ENCODE data around the gene VAT1L. TPM values are rescaled to one million over a fixed set of nuclear protein-coding genes. Genes with fewer than 3 reads are reported as not detected.

Gene VAT1L
- total and polyA plus RNA-seq, 2 donors (not counting 1 experiment from before 2014, with no cell fraction given), result not detected

DNA sequence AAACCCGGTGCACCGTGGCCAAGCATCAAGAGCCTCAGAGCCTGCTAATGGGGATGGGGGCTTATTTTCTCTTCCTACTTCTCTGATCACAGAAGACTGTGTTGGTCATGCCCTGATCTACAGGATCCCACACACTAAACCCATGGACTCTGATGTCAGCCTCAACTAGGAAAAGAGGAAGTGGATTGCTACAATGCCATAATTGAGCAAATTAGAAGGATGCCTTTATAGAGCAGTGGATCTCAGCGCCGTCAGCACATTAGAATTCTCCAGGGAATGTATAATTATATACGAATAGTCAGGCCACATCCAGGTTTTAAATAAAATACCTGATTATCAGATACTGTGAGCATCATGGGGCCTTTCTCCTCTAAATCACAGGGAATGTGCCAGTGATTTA is 64.8 kb downstream of the VAT1L start:
- POLR2A ChIA-PET, result no interaction called here
- Histone ChIP-seq H2AFZ (ENCODE audit: insufficient read depth, low read depth, low read length, poor library complexity, severe bottlenecking) (no peak overlapping the region), H3K27me3 (replicated peaks in 1 of 4; ENCODE audit: control extremely low read depth in 1 of 4, control insufficient read depth in 3 of 4, insufficient read depth in 4 of 4, low read length in 3 of 4) (no peaks in the 10 kb centered on the region), H3K9ac (ENCODE audit: low read length) (no peak overlapping the region), H3K4me1 (ENCODE audit: control insufficient read depth in 2 of 2, insufficient read depth in 2 of 2, low read length in 2 of 2) (no peaks in the 10 kb centered on the region), H3K79me2 (ENCODE audit: control insufficient read depth, insufficient read depth, low read length) (no peaks in the 10 kb centered on the region), H3K9me3 (ENCODE audit: control extremely low read depth in 1 of 3, control insufficient read depth in 2 of 3, insufficient read depth in 1 of 3, low read length in 2 of 3) (no peaks in the 10 kb centered on the region), H3K36me3 (replicated peaks in 1 of 2; ENCODE audit: control extremely low read depth in 1 of 2, control insufficient read depth in 1 of 2, extremely low read depth in 1 of 2, insufficient read depth in 2 of 2, low read length in 1 of 2) (no peaks in the 10 kb centered on the region), H4K20me1 (ENCODE audit: control insufficient read depth, insufficient read depth, low read length, poor library complexity, severe bottlenecking) (no peaks in the 10 kb centered on the region), H3K4me3 (ENCODE audit: control extremely low read depth in 1 of 5, extremely low read depth in 1 of 5, insufficient read depth in 1 of 5, low read depth in 2 of 5, low read length in 4 of 5) (no peak overlapping the region), H3K27ac (ENCODE audit: low read length in 2 of 2) (no peak overlapping the region), H3K4me2 (replicated peaks; ENCODE audit: low read depth, low read length, poor library complexity, severe bottlenecking) (no peak overlapping the region)
- CTCF ChIA-PET, result interaction anchor here (0.7 kb wide), 1 partner anchor 581 kb away, joined by 3 read pairs; no protein-coding TSS in a partner anchor
- Mint-ChIP-seq H3K4me3 (no peak overlapping the region), H3K4me1 (no peaks in the 10 kb centered on the region), H3K27ac (no peak overlapping the region), H3K9me3 (ENCODE audit: insufficient read depth) (no peaks in the 10 kb centered on the region), H3K27me3 (peaks cover 11% of the 10 kb centered on the region)
- ATAC-seq (ENCODE audit: low read depth) (no peak), DNase-seq (no peak)
- intact Hi-C loops (cut with micrococcal nuclease), result no loop called here
- no CpG with 5 or more reads among the region's 5 CpGs for WGBS (ENCODE audit: insufficient coverage)
- TF ChIP-seq, protein P1, sequence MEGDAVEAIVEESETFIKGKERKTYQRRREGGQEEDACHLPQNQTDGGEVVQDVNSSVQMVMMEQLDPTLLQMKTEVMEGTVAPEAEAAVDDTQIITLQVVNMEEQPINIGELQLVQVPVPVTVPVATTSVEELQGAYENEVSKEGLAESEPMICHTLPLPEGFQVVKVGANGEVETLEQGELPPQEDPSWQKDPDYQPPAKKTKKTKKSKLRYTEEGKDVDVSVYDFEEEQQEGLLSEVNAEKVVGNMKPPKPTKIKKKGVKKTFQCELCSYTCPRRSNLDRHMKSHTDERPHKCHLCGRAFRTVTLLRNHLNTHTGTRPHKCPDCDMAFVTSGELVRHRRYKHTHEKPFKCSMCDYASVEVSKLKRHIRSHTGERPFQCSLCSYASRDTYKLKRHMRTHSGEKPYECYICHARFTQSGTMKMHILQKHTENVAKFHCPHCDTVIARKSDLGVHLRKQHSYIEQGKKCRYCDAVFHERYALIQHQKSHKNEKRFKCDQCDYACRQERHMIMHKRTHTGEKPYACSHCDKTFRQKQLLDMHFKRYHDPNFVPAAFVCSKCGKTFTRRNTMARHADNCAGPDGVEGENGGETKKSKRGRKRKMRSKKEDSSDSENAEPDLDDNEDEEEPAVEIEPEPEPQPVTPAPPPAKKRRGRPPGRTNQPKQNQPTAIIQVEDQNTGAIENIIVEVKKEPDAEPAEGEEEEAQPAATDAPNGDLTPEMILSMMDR (IDR thresholded peaks at IDR 0.05), result no peak
- TF ChIP-seq EZH2 (IDR thresholded peaks at IDR 0.05; ENCODE audit: borderline replicate concordance, insufficient read depth, low read depth, low read length, poor library complexity, severe bottlenecking), result no peak

DNA sequence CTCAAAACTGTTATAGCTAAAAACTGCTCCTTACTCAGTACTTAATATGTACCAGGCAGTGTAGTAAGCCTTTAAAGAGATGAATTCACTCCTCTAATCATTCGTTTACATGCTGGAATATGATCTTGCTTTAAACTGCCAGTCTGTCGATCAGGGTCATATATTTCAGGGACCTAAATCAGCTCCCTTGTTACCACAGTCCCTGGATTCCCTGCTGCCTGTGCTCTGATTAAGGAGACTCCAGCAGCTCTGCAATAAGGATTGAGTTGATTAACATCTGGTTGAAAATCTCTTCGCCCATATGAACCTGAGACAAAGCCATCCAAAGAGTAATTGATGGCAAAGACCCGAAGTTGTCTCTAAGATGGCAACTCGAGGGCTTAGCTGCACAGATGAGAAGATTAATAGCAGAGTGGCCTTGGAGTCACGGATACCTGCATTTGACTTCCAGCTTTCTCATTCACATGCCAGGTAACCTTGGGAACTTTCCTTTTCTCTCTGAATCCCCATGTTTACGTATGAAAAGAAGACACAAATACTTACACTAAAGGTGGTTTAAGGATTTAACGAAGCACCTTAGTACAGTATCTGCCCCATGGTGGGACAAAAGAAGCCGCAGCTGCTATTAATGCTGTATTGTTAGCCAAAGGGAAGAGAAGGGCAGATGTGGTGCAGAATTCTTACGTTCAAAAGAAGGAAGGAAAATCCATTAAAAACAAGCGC is 68.2 kb downstream of the VAT1L start:
- intact Hi-C loops (cut with micrococcal nuclease), result no loop called here
- H3K4me3 ChIP-seq (ENCODE audit: control extremely low read depth in 1 of 5, extremely low read depth in 1 of 5, insufficient read depth in 1 of 5, low read depth in 2 of 5, low read length in 4 of 5), result no peak overlapping the region
- no peak for DNase-seq
- no peak for TF ChIP-seq EZH2 (IDR thresholded peaks at IDR 0.05; ENCODE audit: borderline replicate concordance, insufficient read depth, low read depth, low read length, poor library complexity, severe bottlenecking)
- TF ChIP-seq, protein P1 (IDR thresholded peaks at IDR 0.05), result no peak
- H3K4me1 ChIP-seq (ENCODE audit: control insufficient read depth in 2 of 2, insufficient read depth in 2 of 2, low read length in 2 of 2), result no peaks in the 10 kb centered on the region
- ChIA-PET POLR2A (no interaction called here), CTCF (no interaction called here)
- no peak overlapping the region for H3K4me3 Mint-ChIP-seq
- no peaks in the 10 kb centered on the region for H3K4me1 Mint-ChIP-seq
- H3K27ac ChIP-seq (ENCODE audit: low read length in 2 of 2), result no peak overlapping the region
- no peak overlapping the region for H3K9ac ChIP-seq (ENCODE audit: low read length)
- H3K27me3 ChIP-seq (replicated peaks in 1 of 4; ENCODE audit: control extremely low read depth in 1 of 4, control insufficient read depth in 3 of 4, insufficient read depth in 4 of 4, low read length in 3 of 4), result no peaks in the 10 kb centered on the region
- no peaks in the 10 kb centered on the region for H4K20me1 ChIP-seq (ENCODE audit: control insufficient read depth, insufficient read depth, low read length, poor library complexity, severe bottlenecking)
- H3K9me3 Mint-ChIP-seq (ENCODE audit: insufficient read depth), result no peaks in the 10 kb centered on the region
- H2AFZ ChIP-seq (ENCODE audit: insufficient read depth, low read depth, low read length, poor library complexity, severe bottlenecking), result no peak overlapping the region
- 70% methylated on average over 7 of the region's 11 CpGs for WGBS (ENCODE audit: insufficient coverage)
- H3K79me2 ChIP-seq (ENCODE audit: control insufficient read depth, insufficient read depth, low read length), result no peaks in the 10 kb centered on the region
- H3K4me2 ChIP-seq (replicated peaks; ENCODE audit: low read depth, low read length, poor library complexity, severe bottlenecking), result no peak overlapping the region
- peaks cover 15% of the 10 kb centered on the region for H3K27me3 Mint-ChIP-seq
- ATAC-seq (ENCODE audit: low read depth), result no peak
- H3K36me3 ChIP-seq (replicated peaks in 1 of 2; ENCODE audit: control extremely low read depth in 1 of 2, control insufficient read depth in 1 of 2, extremely low read depth in 1 of 2, insufficient read depth in 2 of 2, low read length in 1 of 2), result no peaks in the 10 kb centered on the region
- no peak overlapping the region for H3K27ac Mint-ChIP-seq
- H3K9me3 ChIP-seq (ENCODE audit: control extremely low read depth in 1 of 3, control insufficient read depth in 2 of 3, insufficient read depth in 1 of 3, low read length in 2 of 3), result no peaks in the 10 kb centered on the region

Data from B cell (primary cell).